HepG2 (cell line): ENCODE data around the gene BATF2. TPM values are rescaled to one million over a fixed set of nuclear protein-coding genes. Genes with fewer than 3 reads are reported as not detected.
A peak's percentile ranks its signal among the peaks of the same experiment; 100 is the strongest.

ENCODE experiments used
- BCL6 ChIP-seq: IDR thresholded peaks from 2 replicates; pipeline ENCODE4 v1.6.1; 2016; ENCODE audit warnings: missing genetic modification reagents, missing compliant biosample characterization
- ETV6 ChIP-seq: sonication (generic); formaldehyde crosslinking; conservative IDR thresholded peaks from 2 replicates; pipeline ENCODE4 v1.4.0; 2020; ENCODE audit warnings: missing genetic modification reagents
- FOXO1 ChIP-seq: sonication (generic); formaldehyde crosslinking; IDR thresholded peaks from 2 replicates; pipeline ENCODE4 v1.4.0; 2020; ENCODE audit warnings: missing genetic modification reagents
- GFI1 ChIP-seq: sonication (generic); formaldehyde crosslinking; IDR thresholded peaks from 2 replicates; pipeline ENCODE4 v1.5.0; 2020; ENCODE audit warnings: missing genetic modification reagents, mild to moderate bottlenecking, borderline replicate concordance
- GZF1 ChIP-seq: sonication (generic); formaldehyde crosslinking; IDR thresholded peaks from 2 replicates; pipeline ENCODE4 v1.5.1; 2020; ENCODE audit warnings: mild to moderate bottlenecking, missing genetic modification reagents
- MXD4 ChIP-seq: IDR thresholded peaks from 2 replicates; pipeline ENCODE4 v1.6.1; 2016; ENCODE audit warnings: mild to moderate bottlenecking, missing biosample characterization, missing genetic modification reagents
- NCOA1 ChIP-seq: sonication (generic); formaldehyde crosslinking; IDR thresholded peaks from 2 replicates; pipeline ENCODE4 v1.9.0; 2021; ENCODE audit warnings: missing genetic modification reagents
- NCOA2 ChIP-seq: sonication (generic); formaldehyde crosslinking; IDR thresholded peaks from 2 replicates; pipeline ENCODE4 v1.8.0; 2022; ENCODE audit warnings: inconsistent platforms
- PHF20 ChIP-seq: sonication (generic); formaldehyde crosslinking; IDR thresholded peaks from 2 replicates; pipeline ENCODE4 v1.5.0; 2020; ENCODE audit warnings: mild to moderate bottlenecking, missing genetic modification reagents
- RFX3 ChIP-seq: IDR thresholded peaks from 2 replicates; pipeline ENCODE4 v1.6.1; 2016; ENCODE audit warnings: missing biosample characterization, missing genetic modification reagents
- TGIF2 ChIP-seq: IDR thresholded peaks from 2 replicates; pipeline ENCODE4 v1.6.1; 2016; ENCODE audit warnings: control low read depth, missing compliant biosample characterization
- THRA ChIP-seq: sonication (generic); formaldehyde crosslinking; IDR thresholded peaks from 2 replicates; pipeline ENCODE4 v1.4.0; 2020; ENCODE audit warnings: missing genetic modification reagents, borderline replicate concordance
- ZBTB7B ChIP-seq: sonication (generic); formaldehyde crosslinking; IDR thresholded peaks from 2 replicates; pipeline ENCODE4 v1.4.0; 2020; ENCODE audit warnings: missing genetic modification reagents
- ZKSCAN8 ChIP-seq: IDR thresholded peaks from 2 replicates; pipeline ENCODE4 v1.6.1; 2016; ENCODE audit warnings: borderline replicate concordance, missing genetic modification reagents, missing compliant biosample characterization
- ZMAT3 ChIP-seq: sonication (generic); formaldehyde crosslinking; conservative IDR thresholded peaks from 2 replicates; pipeline ENCODE4 v1.7.0; 2021; ENCODE audit warnings: missing genetic modification reagents
- ZMYM3 ChIP-seq: sonication (generic); formaldehyde crosslinking; IDR thresholded peaks from 2 replicates; pipeline ENCODE4 v1.5.1; 2020; ENCODE audit warnings: mild to moderate bottlenecking, missing genetic modification reagents
- ZNF138 ChIP-seq: sonication (generic); formaldehyde crosslinking; IDR thresholded peaks from 2 replicates; pipeline ENCODE4 v1.5.0; 2020; ENCODE audit warnings: mild to moderate bottlenecking, low read depth, missing genetic modification reagents
- ZNF264 ChIP-seq: sonication (generic); formaldehyde crosslinking; IDR thresholded peaks from 2 replicates; pipeline ENCODE4 v1.4.0; 2020; ENCODE audit warnings: missing genetic modification reagents
- ZNF326 ChIP-seq: sonication (generic); formaldehyde crosslinking; IDR thresholded peaks from 2 replicates; pipeline ENCODE4 v1.4.0; 2020; ENCODE audit warnings: missing genetic modification reagents, borderline replicate concordance
- ZNF354B ChIP-seq: sonication (generic); formaldehyde crosslinking; IDR thresholded peaks from 2 replicates; pipeline ENCODE4 v1.8.0; 2022; ENCODE audit warnings: mild to moderate bottlenecking, missing genetic modification reagents
- ZNF382 ChIP-seq: sonication (generic); formaldehyde crosslinking; IDR thresholded peaks from 2 replicates; pipeline ENCODE4 v1.5.0; 2020; ENCODE audit warnings: missing genetic modification reagents, mild to moderate bottlenecking, borderline replicate concordance
- ZNF557 ChIP-seq: sonication (generic); formaldehyde crosslinking; IDR thresholded peaks from 2 replicates; pipeline ENCODE4 v1.4.0; 2020; ENCODE audit warnings: missing genetic modification reagents
- ZNF614 ChIP-seq: IDR thresholded peaks from 2 replicates; pipeline ENCODE4 v1.6.1; 2018; ENCODE audit warnings: missing biosample characterization, missing genetic modification reagents, inconsistent platforms, borderline replicate concordance
- ZNF674 ChIP-seq: sonication (generic); formaldehyde crosslinking; IDR thresholded peaks from 2 replicates; pipeline ENCODE4 v1.5.0; 2020; ENCODE audit warnings: low read depth, mild to moderate bottlenecking, missing genetic modification reagents
- ZNF792 ChIP-seq: IDR thresholded peaks from 2 replicates; pipeline ENCODE4 v1.6.1; 2016
- polyA plus RNA-seq, 8 experiments: library from polyadenylated mRNA; depleted of rRNA in 3 of 8; stranded (reverse) in 7 of 8; unstranded in 1 of 8; fragments of >200 nt; fragmentation: Illumina TruSeq in 4 of 8; extraction: Trizol in 4 of 8; gene quantifications; 2 replicates each; pipeline versions ENCODE4 v1.2.1 to v1.2.3, GENCODE V29; 2011 to 2016; ENCODE audit warnings: low read depth in 4 of 8, missing spikeins in 1 of 8, mixed read lengths in 1 of 8; ENCODE audit not compliant: insufficient read depth in 1 of 8
- total RNA-seq, 5 experiments: library from RNA; depleted of rRNA; stranded (reverse); fragments of >200 nt; fragmentation: Illumina TruSeq; extraction: Trizol; gene quantifications; 2 replicates each; pipeline ENCODE4 v1.2.3, GENCODE V29; 2016; ENCODE audit warnings: low read depth in 1 of 5
- TF ChIP-seq, protein P1 (sequence below): sonication (generic); formaldehyde crosslinking; conservative IDR thresholded peaks from 2 replicates; pipeline ENCODE4 v1.4.0; 2020; ENCODE audit warnings: mild to moderate bottlenecking, missing genetic modification reagents, moderate library complexity

Gene BATF2
- total and polyA plus RNA-seq, 2 of the 13 experiments (the other 11 are each of a cell fraction or from before 2014, with no cell fraction given), result 2.8 to 3.9 TPM

GRCh38 chr11:64996710-64997380 is at the start of gene BATF2 (continued):
- TF ChIP-seq ZNF326 (CRISPR knock-in tag) (no peak), ZBTB7B (CRISPR knock-in tag) (peak; percentile 93), ZNF674 (CRISPR knock-in tag) (no peak), THRA (CRISPR knock-in tag) (peak; percentile 78), ZNF354B (CRISPR knock-in tag) (no peak), ZNF557 (CRISPR knock-in tag) (0 out of 2 replicates have a peak, but pooled peaks have one; percentile 49), GFI1 (no peak), ETV6 (CRISPR knock-in tag) (no peak), ZMAT3 (CRISPR knock-in tag) (no peak), ZNF382 (CRISPR knock-in tag) (no peak), ZNF138 (CRISPR knock-in tag) (no peak), GZF1 (CRISPR knock-in tag) (0 out of 2 replicates have a peak, but pooled peaks have one; percentile 30), FOXO1 (CRISPR knock-in tag) (no peak; the same call in 1 of the 2 replicates), PHF20 (CRISPR knock-in tag) (peak; percentile 60; the same call in 1 of the 2 replicates), ZNF264 (CRISPR knock-in tag) (0 out of 2 replicates have a peak, but pooled peaks have one; percentile 23), MXD4 (CRISPR knock-in tag) (peak; percentile 53), NCOA1 (CRISPR knock-in tag) (no peak), TGIF2 (CRISPR knock-in tag) (peak; percentile 94; the same call in 1 of the 2 replicates), BCL6 (CRISPR knock-in tag) (peak; percentile 72), RFX3 (CRISPR knock-in tag) (no peak), ZKSCAN8 (CRISPR knock-in tag) (peak; percentile 60; the same call in 1 of the 2 replicates), ZNF614 (0 out of 2 replicates have a peak, but pooled peaks have one; percentile 31), ZMYM3 (CRISPR knock-in tag) (peak; percentile 77; the same call in 1 of the 2 replicates), NCOA2 (CRISPR knock-in tag) (peak; percentile 68; the same call in 1 of the 2 replicates), ZNF792 (CRISPR knock-in tag) (peak; percentile 59; the same call in 1 of the 2 replicates)
- TF ChIP-seq, protein P1, sequence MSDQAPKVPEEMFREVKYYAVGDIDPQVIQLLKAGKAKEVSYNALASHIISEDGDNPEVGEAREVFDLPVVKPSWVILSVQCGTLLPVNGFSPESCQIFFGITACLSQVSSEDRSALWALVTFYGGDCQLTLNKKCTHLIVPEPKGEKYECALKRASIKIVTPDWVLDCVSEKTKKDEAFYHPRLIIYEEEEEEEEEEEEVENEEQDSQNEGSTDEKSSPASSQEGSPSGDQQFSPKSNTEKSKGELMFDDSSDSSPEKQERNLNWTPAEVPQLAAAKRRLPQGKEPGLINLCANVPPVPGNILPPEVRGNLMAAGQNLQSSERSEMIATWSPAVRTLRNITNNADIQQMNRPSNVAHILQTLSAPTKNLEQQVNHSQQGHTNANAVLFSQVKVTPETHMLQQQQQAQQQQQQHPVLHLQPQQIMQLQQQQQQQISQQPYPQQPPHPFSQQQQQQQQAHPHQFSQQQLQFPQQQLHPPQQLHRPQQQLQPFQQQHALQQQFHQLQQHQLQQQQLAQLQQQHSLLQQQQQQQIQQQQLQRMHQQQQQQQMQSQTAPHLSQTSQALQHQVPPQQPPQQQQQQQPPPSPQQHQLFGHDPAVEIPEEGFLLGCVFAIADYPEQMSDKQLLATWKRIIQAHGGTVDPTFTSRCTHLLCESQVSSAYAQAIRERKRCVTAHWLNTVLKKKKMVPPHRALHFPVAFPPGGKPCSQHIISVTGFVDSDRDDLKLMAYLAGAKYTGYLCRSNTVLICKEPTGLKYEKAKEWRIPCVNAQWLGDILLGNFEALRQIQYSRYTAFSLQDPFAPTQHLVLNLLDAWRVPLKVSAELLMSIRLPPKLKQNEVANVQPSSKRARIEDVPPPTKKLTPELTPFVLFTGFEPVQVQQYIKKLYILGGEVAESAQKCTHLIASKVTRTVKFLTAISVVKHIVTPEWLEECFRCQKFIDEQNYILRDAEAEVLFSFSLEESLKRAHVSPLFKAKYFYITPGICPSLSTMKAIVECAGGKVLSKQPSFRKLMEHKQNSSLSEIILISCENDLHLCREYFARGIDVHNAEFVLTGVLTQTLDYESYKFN (CRISPR knock-in tag), result peak; percentile 92
